GM10266 (cell line): ENCODE data around the gene LTF.

ENCODE experiments used
- DNase-seq: peaks from one replicate; pipeline ENCODE4 v3.0.0; 2012; ENCODE audit errors: extremely low spot score
- TF ChIP-seq, protein P1 (sequence below): IDR thresholded peaks from 2 replicates; pipeline ENCODE4 v1.5.1; 2012; ENCODE audit warnings: mild to moderate bottlenecking, low read depth; ENCODE audit not compliant: control insufficient read depth, insufficient read depth; ENCODE audit errors: missing control alignments

Gene LTF

GRCh38 chr3:46460051-46460450 lies 4.7 kb downstream of the LTF start:
- TF ChIP-seq, protein P1, sequence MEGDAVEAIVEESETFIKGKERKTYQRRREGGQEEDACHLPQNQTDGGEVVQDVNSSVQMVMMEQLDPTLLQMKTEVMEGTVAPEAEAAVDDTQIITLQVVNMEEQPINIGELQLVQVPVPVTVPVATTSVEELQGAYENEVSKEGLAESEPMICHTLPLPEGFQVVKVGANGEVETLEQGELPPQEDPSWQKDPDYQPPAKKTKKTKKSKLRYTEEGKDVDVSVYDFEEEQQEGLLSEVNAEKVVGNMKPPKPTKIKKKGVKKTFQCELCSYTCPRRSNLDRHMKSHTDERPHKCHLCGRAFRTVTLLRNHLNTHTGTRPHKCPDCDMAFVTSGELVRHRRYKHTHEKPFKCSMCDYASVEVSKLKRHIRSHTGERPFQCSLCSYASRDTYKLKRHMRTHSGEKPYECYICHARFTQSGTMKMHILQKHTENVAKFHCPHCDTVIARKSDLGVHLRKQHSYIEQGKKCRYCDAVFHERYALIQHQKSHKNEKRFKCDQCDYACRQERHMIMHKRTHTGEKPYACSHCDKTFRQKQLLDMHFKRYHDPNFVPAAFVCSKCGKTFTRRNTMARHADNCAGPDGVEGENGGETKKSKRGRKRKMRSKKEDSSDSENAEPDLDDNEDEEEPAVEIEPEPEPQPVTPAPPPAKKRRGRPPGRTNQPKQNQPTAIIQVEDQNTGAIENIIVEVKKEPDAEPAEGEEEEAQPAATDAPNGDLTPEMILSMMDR: no peak

GRCh38 chr3:46456118-46456517 lies 8.6 kb downstream of the LTF start:
- DNase-seq: no peak
- TF ChIP-seq, protein P1: no peak

More at GRCh38 chr3:46460051-46460450, 4.7 kb downstream of the LTF start:
- DNase-seq: no peak

DNA sequence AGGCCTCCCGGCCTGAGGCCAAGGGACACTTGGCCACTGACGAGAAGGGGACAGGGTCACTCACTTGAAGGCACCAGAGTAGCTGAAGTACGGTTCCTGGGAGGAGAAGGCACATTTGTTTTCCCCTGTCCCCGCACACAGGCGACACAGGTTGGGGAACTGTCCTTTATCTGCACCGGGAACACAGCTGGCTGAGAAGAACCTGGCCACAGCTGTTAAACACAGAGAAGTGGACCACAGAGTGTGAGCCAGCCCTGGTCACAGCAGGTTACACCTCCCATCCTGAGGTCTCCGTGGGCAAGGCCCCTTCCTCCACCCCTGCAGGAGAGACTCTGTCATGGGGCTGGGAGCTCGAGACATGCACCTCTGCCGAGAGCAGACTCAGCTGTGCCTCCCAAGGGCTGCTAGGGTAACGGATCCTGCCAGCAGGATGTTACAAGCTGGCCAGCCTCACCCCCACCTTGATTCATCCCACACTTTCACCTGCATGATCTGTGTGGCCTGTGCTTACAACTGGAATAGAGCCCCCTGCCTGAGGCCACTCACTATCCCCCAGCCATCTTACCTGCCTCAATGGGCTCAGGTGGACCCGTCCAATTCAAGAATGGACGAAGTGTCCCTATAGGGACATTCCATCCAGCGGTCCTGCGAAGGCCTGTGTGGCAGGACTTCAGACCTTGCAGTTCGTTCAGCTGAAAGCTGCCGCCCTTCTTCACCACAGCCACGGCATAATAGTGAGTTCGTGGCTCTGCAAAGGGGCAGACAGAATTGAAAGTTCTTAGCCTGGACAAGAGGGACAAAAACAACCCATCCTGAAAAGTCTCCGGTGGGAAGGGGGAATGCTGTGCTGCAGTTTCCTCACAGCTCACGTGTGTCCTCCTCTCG lies 9.2 kb downstream of the LTF start:
- TF ChIP-seq, protein P1: no peak

GRCh38 chr3:46454606-46455005 lies 10.1 kb downstream of the LTF start:
- DNase-seq: no peak
- TF ChIP-seq, protein P1: no peak

More for the DNA sequence above, 9.2 kb downstream of the LTF start:
- DNase-seq: no peak

DNA sequence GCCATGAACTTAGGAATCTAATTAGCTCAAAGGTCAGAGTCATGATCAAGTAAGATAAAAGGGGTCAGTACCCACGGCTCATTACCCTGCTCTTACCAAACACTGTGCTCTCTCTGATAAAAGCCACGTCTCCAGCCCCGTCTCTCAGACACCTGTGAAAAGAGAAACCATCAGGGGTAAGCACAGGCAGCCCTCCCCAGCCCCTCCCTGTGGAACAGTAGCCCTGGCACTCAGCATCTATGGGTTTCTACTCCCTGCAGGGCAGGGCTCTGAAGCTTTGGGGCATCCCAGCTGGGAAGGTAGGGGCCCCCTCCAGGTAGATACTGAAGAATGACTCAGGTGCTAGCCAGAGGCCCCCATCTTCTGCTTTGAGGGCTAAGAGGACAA lies 10.5 kb downstream of the LTF start:
- no peak for DNase-seq
- TF ChIP-seq, protein P1: no peak

GRCh38 chr3:46453526-46454208 lies 11.0 kb downstream of the LTF start:
- TF ChIP-seq, protein P1: no peak
- DNase-seq: no peak
